GM21529 (cell line): ENCODE data around the gene ZDHHC14.

Experiments used
- ATAC-seq: cut with Tn5 transposase; IDR thresholded peaks from one replicate; pipeline ENCODE4 v1.9.1; 2021; ENCODE audit not compliant: unreplicated experiment

Gene ZDHHC14

DNA sequence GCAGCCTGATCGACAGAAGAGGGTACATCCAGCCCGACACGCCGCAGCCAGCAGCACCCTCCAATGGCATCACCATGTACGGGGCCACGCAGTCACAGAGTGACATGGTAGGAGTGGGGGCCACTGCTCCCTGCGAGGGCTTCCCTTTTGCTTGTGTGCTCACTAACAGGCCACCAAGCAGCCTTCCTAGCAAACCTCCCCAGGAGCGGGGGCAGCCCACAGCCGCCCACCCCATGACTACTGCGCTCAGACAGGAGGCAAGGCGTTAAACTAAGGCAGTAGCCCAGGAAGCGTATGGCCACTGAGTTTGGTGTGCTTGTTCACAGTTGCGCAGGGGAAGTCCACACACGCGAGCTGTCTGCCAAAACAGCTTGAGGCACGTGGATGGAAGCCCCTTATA, 272.5 kb downstream of the ZDHHC14 start:
- no peak for ATAC-seq

DNA sequence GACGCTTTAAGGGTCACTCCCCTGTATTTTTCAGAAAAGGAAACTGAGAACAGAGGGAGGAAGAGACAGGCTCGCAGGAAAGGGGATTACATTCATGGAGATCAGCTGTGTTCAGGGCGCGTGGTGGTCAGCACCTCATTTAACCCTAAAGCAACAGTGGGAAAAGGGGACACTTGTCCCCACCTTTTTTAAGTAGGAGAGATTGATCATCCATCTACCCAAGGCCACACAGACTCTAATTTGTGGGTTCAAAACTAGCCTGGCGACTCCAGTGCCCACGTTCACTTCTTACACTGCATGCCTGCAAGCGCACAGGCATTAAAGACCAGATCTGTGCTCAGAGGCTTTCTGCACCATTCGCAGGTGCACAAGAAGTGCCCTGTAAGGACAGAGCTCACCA, 274.1 kb downstream of the ZDHHC14 start:
- no peak for ATAC-seq

DNA sequence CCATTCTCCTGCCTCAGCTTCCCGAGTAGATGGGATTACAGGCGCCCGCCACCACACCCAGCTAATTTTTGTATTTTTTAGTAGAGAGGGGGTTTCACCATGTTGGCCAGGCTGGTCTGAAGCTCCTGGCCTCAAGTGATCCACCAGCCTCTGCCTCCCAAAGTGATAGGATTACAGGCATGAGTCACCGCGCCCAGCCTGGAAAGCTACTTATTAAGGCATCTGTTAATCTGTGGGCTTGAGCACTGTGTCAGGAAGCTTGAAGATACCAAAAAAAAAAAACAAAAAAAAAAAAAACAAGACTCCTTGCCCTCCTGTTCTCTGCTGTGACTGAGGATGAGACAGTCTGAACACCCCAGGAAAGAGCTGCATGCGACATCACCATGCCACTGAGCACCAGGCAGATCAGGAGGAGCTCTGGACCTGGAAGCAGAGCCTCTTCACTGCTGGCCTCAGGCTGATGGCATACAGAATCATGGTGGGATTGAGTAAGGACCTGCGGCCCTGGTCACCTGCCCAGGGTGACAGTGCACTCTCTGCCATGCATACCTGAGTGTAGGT, 275.5 kb downstream of the ZDHHC14 start:
- ATAC-seq = no peak

DNA sequence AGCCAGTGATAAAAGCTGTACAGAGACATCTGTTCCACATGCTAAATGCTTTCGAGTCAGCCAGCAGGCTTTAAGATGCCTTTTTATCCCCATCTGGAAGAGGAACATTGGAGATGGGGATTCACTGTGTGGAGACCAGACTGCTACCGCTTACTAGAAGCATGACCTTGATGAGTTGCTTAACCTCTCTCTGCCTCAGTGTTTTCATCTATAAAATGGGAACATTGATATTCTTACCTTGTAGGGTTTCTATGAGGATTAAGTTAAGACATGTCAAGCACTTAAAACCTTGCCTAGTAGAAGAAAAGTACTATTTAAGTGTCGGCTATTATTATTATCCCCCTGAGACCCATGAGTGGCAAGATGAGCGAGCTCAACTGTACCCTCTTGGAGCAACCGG, 276.8 kb downstream of the ZDHHC14 start:
- ATAC-seq = no peak

DNA sequence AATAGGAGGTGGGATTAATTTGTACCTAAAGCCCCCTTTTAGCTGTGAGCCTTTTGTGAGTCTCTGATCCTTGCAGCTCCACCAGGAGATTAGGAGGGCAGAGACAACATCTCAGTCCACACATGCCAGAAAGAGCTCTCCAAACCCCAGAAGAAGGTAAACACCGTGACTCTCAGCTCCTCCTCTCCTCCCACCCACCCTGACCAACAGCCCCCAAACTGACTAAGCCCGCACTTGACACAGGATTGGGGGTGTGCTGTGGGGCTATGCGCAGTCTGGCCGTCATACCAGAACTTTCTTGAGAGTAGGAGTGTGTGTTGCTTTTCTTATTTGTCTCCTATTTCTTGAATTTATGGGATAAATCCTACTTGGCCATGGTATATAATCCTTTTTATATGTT, 277.3 kb downstream of the ZDHHC14 start:
- ATAC-seq = no peak

DNA sequence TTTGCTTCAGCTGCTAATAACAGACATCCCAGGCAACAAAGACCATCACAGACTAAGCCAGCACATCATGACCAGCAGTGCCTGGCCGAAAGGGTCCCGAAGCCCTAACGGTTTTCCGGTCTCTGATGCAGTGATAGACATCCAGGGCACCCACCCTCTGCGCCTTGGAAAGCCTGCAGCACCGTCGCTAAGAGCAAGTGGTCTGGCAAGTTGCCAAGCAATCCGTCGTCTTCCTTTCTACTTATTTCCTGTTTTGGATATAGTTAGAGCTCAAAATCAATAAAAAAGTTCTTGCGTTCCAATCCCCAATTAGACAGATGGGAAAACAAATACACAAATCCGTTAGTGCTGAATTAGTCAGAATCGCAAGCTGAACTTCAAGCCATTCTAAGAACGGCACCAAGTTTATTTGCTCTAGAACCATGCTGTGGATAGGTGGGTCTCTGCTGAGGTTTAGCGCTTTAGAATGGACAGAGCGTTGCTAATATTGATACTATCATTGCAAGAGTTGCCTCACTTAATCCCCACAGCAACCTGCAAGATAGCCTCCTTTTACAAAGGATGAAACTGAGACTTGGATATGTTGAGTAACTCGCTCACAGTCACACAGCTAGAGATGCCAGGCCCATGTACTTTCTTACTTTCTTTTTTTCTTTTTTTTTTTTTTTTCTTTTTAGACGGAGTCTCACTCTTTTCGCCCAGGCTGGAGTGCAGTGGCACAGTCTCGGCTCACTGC, 278.7 kb downstream of the ZDHHC14 start:
- ATAC-seq = no peak

DNA sequence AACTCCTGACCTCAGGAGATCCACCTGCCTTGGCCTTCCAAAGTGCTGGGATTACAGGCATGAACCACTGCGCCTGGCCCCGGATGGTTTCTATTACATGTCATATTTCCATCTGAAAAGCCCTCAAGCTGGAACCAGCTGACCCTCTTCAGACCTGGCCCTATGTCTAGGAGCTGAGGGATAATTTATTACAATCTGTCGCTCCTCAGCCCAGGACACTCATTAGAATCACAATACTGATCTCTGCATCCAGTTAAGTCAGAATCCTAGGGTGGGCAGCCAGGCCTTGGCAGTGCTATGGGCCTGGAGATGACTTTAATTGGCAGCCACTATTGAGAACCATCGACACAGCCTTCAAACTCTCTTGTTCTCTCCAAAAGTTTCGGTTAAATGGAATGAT, 279.4 kb downstream of the ZDHHC14 start:
- no peak for ATAC-seq

DNA sequence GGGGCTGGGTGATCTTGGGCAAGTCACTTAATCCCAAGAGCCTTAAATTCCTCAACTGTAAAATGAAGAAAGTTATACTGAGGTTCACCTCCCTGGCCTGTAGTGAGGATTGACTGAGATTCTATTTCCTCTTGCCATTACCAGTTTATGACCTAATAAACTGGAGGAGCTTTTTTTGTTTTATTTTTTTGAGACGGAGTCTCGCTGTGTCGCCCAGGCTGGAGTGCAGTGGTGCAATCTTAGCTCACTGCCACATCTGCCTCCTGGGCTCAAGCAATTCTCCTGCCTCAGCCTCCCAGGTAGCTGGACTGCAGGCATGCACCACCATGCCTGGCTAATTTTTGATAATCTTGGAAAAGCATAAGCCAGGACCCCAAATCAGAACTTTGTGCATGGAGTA, 280.7 kb downstream of the ZDHHC14 start:
- no peak for ATAC-seq

DNA sequence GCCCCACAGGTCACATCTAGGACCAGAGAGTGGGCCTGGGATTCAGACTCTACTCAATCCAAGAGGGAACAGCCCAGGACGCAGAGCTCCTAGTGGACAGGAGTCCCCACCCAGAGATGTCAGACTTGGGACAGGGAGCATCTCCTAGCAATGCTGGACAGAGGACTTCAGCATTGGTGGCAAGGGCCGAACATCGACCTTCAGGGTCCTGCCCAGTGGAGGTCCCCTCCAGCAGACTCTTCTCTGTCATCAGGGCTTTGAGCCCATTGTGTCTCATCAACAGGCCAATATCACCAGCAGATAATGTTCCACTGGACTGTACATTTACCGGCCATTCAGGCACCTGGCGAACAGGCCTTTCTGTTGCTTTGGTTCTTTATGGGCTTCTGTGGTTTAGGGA, 282.3 kb downstream of the ZDHHC14 start:
- ATAC-seq = no peak

DNA sequence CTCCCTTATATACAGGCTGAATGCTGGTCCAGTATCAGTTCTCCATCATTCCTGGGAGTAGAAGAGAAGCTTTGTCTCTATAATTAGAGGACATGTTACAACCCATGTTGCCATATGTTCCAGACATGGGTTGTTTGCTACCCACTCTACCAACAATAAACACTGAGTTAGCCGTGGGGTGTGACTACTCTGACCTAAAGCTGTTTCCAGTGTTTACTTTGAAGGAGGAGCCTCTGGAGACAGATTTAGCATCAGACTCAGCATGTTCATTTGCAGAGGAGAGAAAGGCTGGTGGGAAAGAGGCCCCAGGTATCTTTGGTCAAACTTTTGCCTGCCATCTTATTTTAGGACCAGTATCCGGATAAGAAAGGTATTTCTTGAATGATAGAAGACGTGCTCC, 284.2 kb downstream of the ZDHHC14 start:
- ATAC-seq = no peak

DNA sequence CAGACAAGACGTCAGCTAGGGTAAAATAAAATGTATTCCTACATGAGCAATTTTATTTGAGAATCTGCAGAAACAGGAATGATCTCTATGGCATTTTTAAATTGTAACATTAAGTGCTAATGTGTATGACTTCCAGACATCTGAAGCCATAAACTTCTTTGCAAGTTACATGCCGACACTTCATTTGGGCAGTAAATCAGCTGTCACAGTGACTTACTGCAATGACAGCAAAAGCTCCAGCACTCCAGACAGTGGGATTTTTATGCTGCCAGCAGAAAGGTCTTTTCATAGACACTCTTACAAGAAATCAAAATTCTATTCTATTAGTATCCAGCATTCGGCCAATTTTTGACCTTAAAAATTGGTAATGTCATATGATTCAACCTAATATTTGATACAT, 285.7 kb downstream of the ZDHHC14 start:
- ATAC-seq = no peak

DNA sequence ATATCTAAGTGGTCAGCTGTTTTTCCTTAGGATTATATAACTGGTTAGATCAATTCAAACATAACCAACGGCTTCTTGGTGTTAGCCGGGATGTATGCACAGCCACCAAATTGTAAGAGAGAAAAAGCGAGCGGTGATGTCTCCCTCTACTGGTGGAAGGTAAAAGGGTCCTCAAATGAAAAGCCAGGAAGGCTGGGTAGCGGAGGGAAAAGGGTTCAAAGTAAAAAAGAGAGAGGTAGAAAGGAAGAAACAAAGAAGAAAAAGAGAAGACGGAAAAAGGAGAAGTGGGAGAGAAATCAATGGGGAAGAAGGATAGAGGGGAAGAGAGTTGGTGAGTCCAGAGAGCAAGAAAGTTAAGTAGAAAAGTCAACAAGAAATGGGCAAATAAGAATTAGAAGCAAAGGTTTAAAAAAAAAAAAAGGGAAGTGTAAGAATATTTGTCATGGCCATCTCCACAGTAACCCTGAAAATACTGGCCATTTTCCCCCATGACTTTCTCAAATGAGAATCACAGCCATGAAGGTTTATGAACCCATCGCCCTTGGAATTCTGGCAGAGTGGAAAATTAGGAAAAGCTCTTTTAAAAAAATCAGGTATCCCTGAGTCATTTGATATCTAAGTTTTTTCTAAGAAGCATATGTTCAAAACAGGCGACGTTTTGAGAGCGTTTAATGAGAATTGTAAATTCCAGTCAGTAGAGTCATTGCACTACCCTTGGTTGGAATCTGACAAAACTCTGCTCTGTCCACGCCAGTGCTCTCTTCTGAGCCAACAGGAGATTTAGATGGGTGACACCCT, 286.4 kb downstream of the ZDHHC14 start:
- no peak for ATAC-seq

DNA sequence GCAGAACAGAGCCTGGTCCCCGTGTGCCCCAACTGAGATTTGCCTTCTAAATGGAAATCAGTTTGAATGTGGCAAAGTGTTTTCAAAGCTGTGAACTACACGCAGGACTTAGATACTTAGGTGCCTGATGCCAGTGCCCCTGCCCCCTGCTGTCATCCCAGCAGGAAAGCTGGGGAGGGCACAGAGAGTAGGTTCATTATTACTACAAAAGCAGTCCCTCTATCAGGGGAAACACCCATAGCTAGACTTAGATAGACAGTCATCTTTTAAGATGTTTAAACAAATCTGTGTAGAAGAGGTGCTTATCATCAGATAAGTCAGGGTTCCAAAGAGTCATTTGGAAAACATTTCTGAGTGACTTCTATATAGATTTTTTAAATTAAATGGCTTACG, 287.0 kb downstream of the ZDHHC14 start:
- no peak for ATAC-seq

DNA sequence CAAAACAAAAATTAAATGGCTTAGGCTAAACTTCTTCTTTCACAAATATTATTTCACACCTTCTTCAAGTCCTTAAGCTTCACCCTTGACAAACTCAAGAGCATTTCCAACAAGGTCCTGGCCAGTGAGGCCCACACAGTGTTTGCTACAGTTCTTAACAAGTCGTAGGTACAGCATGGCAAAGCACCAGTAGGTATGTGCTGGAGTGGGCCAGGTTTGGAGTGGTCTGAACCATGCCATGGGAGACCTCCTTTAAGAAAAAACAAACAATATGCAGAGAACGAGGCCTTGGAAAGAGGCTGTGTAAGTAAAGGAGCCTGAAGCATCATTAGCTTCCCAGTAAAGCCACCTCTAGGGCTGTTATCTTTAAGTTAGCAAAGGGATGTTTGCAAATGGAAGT, 287.7 kb downstream of the ZDHHC14 start:
- ATAC-seq = no peak

DNA sequence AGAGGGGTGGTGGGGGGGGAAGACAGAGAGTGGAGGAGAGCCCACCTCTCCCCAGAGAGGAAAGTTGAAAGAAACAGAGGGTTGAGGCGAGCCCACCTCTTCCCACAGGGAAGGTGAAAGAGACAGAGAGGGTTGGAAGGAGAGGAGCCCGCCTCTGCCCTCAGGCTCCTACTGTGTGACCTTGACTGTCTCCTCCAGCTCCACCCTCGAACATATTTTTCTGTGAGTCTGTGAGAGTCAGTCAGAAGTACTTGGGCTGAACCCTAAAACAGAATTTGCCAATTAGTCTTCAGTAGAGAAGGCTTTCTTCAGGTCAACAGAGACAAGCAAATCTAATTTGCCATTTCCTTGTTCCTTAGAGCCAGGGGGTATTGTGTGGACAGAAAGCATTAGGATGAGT, 288.3 kb downstream of the ZDHHC14 start:
- ATAC-seq = no peak

DNA sequence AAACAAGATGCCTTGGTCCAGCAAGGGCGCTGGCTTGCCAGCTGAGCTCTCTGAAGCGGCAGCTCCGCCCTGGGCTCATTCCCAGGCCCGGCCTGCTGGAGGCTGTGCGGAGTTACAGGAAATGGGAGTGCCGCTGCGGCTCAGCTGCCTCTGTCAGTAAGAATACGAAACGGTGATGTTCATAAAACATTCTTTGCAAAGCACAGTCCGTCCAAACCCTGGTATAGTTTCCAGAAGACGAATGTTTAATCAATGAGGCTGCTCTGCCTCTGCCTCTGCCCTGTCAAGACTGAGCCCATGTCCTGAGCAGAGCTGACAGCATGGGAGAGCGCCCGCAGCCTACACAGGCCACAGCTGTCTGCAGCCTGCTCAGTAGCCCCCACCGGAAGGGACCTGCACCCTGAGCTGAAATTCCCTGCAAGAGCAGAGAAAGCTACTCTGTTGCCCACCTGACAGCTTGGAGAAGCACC, 288.8 kb downstream of the ZDHHC14 start:
- ATAC-seq = no peak

DNA sequence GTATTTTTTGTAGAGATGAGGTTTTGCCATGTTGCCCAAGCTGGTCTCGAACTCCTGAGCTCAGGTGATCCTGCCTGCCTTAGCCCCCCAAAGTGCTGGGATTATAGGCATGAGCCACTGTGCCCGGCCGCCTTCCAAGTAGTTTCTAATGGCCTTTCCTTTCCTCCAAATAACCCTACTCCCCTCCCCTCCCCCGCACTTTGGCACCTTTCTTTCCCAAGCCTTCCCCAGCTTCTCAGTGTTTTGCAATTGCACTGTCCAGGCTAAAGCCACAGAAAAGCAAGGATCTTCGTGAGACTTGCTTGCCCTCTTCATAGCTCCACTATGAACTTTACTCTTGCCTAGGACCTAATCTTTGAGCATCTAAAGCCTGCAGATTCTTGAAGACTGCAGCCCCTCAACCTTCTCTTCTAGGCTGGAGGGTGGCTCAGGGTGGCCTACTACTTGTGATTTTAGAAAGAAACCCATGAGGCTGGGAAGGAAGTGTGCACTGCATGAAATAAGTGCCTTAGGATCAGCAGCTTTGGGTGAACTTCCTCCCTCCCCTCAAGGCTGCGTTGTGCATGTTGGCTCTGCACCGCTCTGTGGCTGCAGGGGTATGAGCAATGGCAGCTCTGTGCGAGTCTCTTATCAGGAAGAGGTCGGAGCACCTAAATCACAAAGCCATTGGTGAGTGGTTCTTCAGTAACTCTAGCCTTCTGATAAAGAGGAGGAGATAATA, 289.6 kb downstream of the ZDHHC14 start:
- no peak for ATAC-seq

DNA sequence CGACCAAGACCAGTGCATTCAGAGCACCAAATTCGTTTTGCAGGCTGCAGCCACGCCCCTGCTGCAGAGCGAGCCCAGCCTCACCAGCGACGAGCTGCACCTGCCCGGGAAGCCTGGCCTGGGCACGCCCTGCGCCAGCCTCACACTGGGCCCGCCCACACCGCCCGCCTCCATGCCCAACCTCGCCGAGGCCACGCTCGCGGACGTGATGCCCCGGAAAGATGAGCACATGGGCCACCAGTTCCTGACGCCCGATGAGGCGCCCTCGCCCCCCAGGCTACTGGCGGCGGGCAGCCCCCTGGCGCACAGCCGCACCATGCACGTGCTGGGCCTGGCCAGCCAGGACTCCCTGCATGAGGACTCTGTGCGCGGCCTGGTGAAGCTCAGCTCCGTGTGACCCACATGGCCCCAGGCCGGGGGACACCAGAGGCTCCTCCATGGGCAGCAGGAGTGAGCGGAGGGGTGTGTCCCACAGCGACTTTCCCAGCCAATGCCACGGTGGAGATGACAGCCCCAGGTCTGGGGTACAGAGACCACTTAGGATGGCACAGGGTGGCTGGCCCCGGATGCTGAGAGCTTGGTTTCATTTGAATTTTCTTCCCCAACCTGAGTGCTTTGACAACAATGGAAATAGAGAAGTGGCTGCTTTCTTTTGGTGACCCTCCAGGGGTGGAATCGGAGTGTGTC, 291.9 kb downstream of the ZDHHC14 start:
- no peak for ATAC-seq

DNA sequence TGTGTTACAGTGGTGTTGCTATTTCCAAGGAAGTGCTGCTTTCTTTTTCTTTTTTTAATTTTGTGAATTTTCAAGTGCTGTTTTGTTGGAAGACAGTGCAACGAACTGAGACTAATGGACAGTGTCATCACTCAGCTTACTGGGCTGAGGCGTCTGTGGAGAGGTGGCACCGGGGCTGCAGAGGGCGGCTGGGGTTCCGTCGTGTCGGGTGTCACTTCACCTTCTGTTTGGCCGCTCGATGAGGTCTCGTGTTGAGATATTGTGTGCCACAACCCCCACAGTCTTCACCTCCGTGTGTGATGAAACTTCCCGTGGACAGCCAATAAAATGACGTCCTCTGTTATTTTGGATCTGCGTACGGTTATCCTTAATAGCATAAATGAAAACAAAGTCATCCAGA, 292.6 kb downstream of the ZDHHC14 start:
- no peak for ATAC-seq

DNA sequence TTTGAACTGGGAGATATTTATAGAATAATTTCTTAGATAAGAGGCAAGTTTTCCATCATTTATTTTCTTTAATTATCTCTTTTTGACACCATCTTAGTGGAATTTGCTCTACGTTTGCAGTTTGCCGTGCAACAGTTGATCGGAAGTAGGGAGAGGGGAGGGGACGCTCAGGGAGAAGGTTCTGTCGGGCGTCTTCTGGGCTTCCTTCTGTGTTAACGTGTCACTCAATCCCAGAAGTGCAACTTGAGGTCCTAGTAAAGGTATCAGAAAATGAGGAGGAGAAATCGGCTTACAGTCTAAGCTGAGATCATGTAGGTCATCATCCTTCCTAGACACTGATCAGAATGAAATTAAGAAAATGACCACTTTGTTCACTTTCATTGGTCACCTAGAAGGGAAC, 293.1 kb downstream of the ZDHHC14 start:
- ATAC-seq = no peak

DNA sequence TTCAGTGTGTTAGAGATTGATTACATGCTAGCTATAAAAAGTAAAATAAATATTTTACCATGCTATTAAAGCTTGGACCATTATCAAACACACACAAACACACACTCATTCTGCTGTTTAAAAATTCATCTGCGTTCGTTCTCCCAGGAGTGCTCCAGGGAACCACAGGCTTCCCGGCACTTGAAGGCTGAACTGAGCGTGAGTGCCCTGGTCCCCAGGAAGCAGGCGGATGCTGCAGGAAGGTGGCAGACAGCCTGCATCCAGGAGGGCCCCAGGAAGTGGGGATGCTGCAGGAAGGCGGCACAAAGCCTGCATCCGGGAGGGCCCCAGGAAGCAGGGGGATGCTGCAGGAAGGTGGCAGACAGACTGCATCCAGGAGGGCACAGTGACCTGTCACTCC, 294.8 kb downstream of the ZDHHC14 start:
- no peak for ATAC-seq
